NCI-H2227 (cell line): ENCODE measurements around the gene CRPPA.
A peak's percentile ranks its signal among the peaks of the same experiment; 100 is the strongest.
"Not testable (repeated sequence)": the region's sequence is repeated elsewhere in the genome, so short reads cannot be mapped to it uniquely, and the experiment has no call there.

Source experiments
- DNase-seq: peaks from one replicate; lab custom pipeline; 2025; ENCODE audit not compliant: unreplicated experiment; lab: John Stamatoyannopoulos, UW

Gene CRPPA

GRCh38 chr7:16421333-16422102 is at the start of gene CRPPA:
TSS of gene CRPPA (minus strand) at chr7:16421538. CDS start at chr7:16421322, 216 bp downstream.
- peak; percentile 59 for DNase-seq

DNA sequence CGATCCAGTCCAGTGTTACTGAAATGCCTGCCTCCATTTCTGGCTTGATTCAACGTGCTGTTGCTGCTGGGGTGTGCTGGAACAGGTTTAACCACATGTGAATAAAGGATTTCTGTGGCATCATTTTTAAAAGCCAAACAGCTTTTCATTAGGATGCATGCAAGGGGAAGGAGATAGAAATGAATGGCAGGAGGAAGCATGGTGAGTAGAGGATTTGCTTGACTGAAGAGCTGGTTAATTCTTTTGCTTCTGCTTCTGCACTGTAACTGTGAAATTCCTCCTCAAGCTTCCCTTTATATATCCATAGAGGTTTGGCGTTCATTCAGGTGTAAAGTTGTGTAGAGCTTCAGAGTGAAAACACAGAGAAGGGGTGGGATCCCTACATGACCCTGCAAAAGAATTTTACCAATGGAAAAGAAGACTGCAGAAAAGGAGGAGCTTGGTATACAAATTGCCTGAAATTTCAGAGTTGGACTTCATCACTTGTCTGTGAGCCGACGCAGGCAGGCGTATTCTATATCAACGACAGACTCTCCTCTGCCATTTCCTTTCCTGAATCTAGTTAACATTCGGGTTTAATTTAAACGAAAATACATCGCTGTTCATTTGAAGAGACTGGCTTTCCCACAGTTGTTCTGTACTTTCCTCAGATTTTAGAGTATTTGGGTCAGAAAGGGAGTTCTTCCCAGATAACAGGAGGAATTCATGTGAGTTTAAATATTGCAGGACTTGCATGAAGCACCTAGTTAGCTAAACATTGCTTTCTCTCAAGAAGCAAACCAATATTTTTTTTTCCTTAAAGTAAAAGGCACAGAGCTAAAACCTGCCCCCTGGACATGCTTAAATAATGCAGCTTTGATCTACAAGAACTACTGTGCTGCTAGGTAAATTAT is 44.4 kb upstream of the CRPPA start, which contains the start of gene SOSTDC1:
SOSTDC1 (minus strand) TSS at position 270 of the 893 bp plus-strand sequence; CDS start at position 200, 70 bp downstream.
- peak; percentile 45 for DNase-seq

DNA sequence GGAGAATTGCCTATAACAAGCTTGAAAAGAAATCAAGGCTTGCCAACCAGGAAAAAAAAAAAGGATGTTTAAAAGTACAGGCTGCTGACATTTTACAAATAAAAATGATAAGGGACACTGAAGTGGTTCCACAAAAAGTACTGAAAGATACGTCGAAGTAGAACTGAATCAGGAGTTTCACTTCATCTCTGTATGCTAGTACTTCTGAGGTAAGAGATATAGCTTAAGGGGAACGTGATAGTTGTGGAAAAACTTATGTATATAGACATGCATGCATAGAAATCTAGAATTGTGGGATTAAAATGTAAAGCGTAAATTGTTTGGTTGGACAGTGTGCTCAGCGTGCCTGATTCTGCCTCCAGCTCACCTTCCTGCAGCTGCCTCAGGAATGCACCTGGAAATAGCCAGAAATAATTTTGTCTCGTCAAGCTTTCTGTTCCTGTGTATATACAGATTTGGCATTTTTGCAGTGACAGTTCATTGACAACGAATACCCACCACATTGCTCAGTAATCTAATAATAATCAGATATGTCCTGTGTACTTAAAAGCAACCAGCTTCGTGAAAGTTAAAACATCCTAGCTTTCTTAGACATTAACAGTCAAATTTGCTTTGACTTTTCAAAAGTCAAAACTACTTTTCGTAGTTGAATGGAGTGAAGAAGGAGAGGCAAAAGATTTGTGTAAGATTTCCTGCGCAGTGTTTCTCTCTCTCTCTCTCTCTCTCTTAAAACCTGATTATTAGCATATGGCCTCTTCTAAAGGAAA is 42.8 kb upstream of the CRPPA start:
- DNase-seq: no peak

- no peak for DNase-seq
These were observed 42.2 kb upstream of the CRPPA start for GRCh38 chr7:16463520-16463919.

GRCh38 chr7:16462431-16462889 is 41.1 kb upstream of the CRPPA start:
- DNase-seq: no peak

DNA sequence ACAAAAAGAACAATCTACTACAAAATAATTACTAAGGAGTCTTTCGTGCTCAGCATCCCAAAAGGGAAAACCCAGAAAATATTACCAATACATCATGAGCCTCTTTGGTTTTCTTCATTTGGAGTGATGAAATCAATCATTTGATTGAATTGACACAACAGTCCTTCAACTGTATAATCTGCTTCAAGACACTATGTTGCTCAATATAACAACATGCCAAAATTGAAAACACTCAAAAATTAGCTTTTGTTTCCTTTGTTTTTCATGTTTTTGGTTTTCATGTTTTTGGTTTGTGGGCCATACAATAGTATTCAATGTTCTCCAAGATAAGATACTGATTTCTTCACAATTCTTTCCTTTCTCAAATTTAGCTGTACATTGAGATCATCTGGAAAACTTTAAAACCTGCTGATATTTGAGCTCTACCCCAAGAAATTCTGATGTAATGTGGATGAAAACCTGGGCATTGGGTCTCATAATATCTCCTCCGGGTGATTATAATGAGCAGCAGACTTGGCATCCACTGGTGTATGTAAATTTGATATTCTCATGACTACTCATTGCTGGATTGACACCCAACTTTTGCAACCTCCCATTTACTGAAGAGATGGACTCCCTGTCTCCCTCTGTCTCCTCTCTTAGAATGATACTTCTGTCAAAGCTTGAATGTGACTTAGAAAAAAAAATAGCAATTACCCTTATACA is 39.6 kb upstream of the CRPPA start:
- DNase-seq: no peak

DNA sequence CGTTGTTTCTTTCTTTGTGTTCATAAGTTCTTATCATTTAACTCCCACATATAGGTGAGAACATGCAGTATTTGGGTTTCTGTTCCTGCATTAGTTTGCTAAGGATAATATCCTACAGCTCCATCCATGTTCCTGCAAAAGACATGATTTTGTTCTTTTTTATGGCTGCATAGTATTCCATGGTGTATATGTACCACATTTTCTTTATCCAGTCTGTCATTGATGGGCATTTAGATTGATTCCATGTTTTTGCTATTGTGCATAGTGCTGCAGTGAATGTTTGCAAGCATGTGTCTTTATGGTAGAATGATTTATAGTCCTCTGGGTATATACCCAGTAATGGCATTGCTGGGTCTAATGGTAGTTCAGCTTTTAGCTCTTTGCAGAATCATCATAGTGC is 35.0 kb upstream of the CRPPA start:
- not testable (repeated sequence) for DNase-seq

DNA sequence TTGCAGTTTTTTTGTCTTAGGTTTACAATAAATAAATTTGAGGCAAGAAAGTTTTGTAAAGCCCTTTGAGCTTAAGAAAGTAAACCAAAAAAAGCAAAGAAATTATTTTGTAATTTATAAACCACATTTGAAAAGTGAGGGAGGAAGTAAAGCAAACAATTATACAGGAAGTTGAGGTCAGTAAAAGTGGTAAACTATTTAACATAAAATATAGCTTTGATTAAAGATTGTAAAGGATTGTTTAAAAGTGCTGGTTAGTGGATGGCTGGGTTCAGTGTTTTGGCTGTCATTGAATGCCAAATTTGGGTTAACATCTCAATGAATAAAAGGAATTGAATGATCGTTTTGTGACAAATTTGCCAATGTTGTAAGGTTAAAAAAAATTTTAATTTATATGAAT is 34.3 kb upstream of the CRPPA start:
- DNase-seq: no peak

DNA sequence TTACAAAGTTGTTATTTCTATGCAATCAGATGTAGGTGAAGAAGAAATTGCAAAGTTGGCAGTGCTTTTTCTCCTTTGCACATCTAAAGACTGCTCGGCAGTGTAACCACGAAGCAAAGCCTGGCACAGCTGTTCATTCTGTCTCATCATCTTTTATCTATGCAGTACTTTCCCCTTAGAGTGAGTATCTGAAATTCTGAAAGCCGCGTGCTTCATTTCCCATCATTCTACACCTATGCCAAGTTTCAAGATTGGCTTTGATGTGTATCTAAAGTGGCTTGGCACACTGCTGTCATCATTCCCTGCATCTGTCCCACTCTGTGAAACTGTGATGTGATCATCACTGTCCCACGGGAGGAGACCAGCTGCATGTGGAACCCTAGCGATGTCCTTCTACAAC is 29.0 kb upstream of the CRPPA start:
- no peak for DNase-seq

- no peak for DNase-seq
These were observed 26.5 kb upstream of the CRPPA start for GRCh38 chr7:16447876-16448275.

- no peak for DNase-seq
These were observed 25.2 kb upstream of the CRPPA start for GRCh38 chr7:16446508-16446907.

- DNase-seq: not testable (repeated sequence)
These were observed 22.5 kb upstream of the CRPPA start for GRCh38 chr7:16443871-16444270.

DNA sequence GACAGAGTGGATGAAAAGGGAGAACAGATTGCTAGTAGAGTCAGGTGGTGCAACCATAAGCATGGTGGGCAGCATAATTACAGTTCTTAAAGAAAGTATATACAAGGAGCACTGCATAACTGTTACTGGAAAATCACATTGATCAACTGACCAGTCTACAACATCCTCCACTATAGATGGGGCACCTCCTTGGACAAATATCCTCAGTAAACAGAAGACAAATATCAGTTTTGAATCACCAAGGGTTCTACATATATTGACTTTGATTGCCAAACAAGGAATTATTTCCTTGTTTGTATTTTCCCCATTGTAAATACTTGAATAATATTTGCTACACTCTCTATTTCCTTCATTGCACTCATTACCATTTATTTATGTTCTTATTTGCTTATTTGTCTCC is 17.6 kb upstream of the CRPPA start:
- DNase-seq: no peak

- DNase-seq: no peak
These were observed 15.0 kb upstream of the CRPPA start for GRCh38 chr7:16436306-16436705.

DNA sequence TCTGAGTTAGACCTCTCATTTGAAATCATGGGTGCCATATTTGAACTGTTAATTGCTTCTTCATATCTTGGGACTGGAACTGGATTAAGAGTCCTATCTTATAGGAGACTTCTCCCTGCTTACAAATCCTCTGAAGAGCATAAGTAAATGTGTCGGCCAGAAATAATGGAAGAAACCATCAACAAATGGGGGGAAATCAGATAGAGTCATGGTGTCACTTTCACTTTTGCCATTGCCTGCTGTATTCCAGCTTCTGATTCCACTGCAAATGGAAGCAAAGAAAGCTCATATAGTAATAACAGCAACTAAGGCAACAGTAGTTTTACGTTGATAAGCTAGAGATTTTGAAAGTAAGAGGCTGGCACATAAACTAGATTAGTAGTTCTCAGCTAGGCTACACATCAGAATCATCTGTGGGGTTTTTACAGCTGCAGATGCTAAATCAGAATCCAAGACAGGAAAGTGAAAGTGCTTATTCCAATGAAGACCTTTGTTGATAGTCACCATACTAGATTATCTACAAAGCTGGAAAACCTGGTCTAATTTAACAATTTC is 12.3 kb upstream of the CRPPA start:
- DNase-seq: no peak

DNA sequence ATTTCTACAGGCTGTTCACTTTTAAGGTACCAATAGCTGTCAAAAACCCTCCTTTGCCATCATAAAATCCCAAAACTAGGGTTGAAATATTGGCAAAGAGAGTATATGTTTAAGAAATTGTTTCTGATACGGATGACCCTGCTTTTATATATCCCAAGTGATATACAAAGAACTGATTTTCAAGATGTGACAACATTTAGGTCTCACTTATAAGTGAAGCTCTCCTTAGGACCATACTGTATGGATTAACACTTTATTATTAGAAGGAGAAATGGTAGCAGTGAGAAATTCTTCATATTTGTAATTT is 11.0 kb upstream of the CRPPA start:
- no peak for DNase-seq

DNA sequence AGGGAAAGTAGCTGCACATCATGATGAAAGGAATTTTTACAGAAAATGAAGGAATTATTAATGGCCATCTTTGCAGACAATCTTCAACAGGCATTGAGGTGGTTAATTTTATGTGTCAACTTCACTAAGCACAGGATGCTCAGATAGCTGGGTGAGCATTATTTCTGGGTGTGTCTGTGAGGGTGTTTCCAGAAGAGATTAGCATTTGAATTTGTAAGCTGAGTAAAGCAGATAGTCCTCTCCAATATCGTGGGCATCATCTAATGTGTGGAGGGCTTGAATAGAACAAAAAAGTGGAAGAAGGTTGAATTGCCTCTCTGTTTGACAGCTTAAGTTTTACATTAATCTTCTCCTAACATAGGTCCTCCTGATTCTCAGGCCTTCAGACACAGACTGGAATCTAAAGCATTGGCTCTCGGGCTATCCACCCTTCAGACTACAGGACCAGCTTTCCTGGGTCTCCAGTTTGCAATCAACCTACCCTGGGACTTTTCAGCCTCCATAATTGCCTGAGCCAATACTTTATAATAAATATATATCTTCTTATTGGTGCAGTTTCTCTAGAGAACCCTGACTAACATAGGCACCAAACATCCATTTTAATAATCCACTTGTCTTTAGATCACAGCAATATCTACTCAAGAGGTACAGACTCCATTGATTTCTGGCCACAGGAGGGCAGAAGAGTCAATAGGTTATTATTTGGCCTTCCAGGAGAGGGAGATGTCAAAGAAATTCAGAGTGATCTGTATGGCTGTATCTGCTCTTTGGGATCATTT is 10.5 kb upstream of the CRPPA start:
- DNase-seq: peak; percentile 9

DNA sequence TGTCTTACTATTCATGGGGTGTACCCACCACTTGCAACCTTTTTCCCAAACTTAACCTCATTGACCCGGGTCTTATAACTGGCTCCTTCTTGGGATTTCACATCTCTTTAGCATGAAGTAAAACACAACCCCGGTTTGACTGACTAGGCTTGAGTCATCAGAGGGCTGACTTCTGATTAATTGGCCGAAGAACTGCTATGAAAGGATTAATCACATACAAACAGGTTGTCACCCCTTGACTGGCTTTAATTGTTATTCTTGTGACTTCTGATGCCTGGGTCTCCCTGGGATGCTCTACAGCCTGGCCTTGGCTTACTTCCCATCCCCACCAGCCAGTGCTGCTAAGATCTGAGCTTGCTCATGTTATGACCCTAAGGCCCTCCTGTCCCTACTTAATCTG is 8.8 kb upstream of the CRPPA start:
- DNase-seq: no peak

DNA sequence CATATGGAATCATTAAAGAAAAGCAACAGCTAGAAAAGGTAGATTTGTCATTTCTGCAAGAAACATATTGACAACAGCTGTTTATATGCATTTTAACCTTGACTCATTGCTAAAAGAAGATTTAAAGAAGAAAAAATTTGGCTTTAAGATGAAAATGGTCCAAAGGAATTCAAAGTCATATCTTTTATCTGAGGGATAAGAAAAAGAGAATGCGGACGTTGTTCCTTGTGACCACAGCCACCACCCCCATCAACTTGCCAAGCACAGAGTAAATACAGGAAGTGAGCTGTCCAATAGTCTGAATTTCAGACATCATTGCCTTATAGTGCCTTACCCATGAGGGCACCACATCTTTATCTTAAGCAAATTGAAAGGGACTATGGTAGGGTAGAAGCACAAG is 7.3 kb upstream of the CRPPA start:
- DNase-seq: no peak

DNA sequence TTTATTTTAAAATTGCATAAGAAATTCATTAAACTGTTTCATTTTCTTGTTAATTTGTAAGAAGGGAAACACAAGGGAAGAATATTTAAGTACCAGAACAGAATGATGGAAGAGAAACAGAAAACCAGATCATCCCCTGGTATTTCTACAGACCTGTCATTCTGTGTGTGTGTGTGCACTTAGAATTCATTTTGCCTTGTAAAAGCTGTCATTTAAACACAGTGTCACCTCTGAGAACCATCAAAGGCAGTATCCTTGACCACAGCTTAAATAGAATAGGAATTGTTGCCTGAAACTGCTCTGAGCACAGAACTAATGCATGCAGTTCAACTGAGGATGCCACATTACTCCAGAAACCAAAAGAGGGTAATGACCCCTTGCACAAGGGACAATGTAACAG is 6.8 kb upstream of the CRPPA start:
- DNase-seq: no peak
